HCEC 1CT (cell line): Measurements from ENCODE around the gene CD79A.

Experiments used
- DNase-seq: peaks from one replicate; pipeline ENCODE4 v3.0.0-alpha.2; 2017

The CD79A gene

DNA sequence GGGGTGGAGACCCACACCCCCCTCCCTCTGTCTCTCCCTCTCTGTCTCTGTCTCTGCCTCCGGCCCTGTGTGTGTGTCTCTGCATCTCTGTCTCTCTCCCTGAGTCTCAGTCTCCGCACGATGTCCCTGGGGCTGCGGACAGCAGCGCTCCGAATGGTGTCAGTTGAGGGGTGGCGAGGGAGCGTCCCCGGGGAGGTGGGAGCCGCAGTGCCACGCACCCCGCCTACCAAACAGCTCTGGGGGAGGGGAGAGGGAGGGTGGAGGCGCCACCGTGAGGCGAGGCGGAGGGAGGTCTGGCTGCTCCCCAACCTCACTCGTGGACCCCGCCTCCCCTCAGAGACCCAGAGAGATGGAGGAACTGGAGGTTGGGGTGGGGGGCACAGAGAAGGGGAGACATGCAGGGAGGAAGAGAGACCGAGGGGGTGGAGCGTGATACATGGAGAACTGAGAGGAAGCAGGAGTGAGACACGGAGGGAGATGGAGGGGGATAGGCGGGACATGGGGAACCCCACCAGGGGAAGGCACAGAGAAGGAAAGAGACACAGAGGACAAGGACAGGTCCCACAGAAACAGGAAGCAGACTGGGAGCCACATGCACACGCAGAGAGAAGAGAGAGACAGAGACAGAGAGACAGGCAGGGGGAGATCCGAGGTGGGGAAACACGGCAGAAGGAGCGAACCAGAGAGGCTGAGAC lies 44.0 kb downstream of the CD79A start:
- DNase-seq: no peak

DNA sequence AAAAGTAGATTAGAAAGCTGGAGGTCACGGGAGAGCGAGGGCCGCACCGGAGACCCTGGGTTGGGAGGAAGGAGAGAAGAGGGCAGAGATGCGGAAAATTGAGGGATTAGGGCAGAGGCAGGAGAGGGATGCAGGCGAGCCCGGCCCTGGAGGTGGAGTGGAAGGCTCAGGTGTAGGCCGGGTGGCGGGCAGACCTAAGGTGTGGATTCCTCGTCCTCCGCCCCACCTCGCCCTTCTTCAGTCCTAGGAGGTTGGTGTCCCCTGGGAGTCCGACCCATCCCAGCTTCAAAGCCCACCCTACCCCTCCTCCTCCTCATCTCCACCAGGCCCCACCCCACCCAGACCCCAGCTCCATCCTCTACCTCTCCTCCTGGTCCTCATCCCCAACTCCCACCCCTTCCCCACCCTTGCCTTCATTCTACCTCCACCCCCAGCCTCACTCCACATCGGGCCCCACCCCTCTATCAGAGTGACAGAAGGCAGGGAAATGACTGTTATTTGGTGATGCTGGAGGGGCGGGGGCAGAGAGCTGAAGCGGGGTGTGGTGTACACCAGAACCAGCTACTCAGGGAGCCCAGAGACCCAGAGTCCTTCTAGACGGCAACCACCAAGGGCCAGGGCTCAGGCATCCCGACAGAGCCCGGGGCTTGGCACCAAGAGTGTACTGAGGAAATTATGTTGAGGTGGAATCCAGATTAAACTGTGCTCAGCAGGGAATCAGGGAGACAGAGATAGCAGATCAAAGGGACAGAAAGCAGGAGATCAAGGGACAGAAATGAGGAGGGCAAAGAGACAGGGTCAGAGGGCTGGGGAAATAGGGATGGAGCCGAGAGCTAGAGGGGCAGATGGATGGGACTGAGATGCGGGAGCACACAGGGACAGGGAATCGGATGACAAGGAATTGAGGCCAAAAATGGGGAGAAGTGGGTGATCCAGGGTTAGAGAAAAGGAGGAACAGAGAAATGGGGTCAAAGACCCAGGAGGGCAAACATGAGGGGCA lies 44.8 kb downstream of the CD79A start:
- DNase-seq: no peak

DNA sequence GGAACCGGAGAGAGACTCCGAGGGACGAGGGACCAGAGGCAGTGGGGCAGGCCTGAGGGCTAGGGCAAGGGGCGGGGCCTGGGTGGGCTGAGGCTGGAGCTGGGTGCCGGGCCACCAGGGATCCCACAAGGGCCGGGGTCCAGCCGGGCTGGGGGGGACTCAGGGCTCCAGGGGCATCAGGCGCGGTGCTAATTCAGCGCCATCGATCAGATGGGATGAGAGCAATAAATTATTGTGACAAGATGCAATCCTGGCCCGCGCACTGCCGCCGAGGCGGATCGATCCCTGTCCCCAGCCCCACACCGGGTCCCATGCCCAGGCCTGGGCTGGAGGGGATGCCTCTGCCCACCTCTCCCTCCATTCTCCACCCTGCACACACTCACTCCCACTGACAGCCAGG lies 45.5 kb downstream of the CD79A start:
- DNase-seq: no peak

DNA sequence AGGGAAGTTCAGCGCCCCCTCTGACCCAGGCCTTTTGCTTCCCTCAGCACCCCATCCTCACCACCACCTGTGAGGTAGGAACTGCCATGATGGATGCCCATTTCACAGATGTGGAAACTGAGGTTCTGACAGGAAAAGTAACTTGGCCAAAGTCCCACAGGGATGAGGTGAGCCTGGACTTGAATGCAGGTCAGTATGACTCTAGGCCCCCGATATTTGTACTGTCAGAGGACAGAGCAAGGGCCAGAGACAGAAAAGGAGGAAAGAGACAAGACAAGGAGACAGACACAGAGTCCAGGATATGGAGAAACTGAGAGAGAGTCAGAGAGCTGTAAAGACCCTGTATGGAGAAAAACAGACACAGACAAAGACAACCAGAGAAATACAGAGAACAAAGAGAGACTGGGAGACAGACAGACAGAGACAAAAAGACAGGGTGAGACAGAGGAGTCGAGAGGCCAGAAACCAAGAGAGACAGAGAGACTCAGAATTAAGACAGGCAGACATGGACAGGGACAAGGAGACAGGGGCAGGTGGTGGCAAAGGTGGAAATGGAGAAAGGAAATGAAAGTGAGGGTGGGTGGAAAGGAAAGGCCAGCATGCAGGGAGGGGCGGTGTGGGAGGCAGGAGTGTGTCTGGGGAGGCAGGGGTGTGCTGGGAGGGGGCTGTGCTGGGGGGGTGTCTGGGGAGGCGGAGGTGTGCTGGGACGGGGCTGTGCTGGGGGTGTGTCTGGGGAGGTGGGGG lies 46.1 kb downstream of the CD79A start:
- no peak for DNase-seq

DNA sequence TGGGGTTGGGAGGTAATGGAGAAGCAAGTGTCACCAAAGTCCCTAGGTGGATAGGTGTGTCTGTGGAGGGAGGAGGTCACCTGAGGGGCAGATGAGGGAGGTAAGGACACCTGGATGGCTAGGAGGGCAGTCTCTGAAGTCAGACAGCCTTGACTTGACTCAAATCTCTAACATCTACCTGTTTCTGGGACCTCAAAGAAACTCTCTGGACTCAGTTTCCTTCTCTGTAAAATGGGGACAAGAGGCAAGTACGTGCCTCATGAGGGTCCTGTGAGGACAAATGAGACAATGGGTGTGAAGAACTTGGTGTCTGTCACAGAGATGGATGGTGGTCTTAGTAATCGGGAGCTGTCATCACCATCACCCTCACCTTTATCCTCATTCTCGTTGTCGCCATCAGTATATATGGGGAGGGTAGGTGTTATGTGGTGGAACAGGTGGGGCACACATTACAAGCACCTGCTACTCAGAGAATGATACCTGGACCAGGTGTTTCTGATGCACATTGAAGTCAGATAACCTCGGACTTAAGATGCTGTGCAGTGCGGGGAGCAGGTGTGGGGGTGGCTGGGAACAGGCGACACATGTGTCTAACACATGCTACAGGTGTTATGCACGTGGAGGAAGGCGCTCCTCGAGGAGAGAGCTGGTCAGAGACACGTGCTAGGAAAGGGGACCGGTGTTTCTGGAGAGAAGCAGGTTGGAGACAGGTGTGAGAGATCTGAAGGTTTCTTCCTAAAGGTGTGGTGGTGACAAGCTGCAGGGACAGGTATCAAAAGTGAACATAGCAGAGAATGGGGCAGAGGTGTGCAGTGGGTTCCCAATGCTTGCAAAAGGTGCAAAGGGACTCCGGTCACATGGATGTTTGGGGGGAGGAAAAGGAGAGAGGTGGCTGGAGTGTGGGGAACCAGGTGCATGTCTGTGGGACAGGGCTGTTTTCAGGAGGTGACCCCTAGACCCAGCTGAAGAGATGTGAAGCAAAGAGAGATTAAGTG lies 47.4 kb downstream of the CD79A start:
- DNase-seq: no peak

DNA sequence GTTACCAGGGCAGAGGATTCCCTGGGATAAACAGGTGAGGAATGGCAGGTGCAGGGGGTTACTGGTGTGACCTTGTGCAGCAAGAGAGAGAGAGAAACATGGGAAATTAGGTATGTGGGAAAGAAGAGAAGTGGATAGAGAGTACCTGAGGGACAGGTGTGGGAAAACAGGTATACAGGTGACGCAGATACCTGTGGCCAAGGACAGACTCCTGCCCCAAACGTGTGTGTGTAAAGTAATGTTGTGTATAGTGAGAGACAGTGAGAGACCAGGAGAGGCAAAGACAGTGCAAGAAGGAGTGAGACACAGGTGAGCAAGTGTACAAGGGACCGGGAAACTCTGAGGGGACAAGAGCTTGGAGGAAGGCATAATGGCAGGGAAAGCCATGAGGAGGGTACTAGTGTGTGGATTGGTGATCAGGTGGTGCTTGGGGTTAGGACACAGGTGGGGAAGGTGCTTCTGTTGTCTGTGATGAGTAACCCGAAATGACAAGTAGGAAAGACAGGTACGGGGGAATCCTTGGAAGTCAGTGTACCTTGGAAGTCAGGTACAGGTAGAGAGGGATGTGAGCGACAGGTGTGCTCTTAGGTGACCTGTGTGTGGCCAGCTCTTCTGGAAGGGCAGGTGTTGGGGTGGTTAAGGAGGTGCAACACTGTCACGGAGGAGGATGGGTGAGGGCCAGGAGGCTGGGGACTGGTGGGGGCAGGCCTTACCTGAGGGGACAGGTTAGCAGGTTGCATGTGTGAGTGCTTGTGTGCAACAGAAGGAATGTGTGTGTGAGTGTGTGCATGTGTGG lies 48.3 kb downstream of the CD79A start:
- no peak for DNase-seq

DNA sequence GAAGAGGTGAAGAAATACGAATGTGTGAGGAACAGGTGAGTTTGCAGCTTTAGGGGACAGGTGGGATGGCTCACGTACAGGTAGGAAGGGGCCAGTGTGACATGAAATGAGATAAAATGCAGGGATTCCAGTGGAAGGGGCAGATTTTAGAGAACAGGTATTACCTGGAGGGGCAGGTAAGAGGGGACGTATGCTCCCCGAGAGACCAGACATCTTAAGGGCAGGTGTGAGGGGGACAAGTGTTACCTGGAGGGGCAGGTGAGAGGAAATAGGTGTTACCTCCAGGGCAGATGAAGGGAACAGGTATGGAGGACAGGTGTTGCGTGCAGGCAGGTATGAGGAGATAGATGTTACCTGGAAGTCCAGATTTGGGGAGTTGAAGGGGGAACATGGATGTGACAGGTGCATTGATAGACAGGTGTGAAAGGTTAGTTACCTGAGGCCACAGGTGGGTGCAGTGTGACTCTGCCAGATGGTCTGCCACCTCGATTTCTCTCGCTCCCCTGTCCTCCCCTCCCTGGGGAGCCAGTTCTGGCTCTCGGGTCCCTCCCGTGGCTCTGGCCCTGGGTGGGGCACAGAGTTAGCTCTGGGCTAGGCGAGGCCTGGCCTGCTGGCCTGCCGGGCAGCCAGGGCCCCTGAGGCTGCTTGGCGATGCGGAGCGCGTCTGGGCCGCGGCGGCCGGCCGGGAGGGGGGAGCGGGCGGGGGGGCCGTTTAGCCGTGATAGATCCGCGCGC lies 49.1 kb downstream of the CD79A start:
- DNase-seq: no peak

DNA sequence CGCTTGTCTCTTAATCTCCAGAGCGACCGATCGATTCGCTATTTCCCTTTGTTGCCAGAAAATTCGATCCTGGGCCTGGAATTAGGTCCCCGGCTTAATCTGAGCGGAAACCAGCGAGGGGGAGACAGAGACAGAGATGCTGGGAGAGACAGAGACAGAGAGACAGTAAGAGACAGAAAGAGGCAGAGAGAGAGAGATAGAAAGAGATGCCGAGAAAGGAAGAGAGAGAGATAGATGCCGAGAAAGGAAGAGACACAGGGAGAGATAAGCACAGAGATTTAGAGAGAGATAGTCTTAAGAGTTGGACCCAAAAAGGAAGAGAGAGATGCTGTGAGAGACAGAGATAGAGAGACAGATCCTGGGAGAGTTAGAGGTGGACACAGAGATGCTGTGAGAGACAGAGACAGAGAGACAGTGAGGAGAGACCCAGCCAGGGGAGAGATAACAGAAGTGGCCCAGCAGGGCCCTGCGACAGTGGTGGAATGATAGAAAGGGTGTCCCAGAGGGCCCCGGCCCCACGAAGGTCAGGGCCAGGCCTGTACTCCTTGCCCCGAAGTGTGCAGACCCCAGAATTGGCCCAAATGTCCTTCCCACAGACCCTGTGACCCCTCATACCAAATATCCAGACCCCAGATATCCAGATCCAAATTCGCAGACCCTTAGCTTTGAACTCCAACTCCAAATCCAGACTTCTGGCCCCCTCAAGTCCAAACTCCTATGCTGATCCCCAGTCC lies 49.9 kb downstream of the CD79A start:
- DNase-seq: no peak

DNA sequence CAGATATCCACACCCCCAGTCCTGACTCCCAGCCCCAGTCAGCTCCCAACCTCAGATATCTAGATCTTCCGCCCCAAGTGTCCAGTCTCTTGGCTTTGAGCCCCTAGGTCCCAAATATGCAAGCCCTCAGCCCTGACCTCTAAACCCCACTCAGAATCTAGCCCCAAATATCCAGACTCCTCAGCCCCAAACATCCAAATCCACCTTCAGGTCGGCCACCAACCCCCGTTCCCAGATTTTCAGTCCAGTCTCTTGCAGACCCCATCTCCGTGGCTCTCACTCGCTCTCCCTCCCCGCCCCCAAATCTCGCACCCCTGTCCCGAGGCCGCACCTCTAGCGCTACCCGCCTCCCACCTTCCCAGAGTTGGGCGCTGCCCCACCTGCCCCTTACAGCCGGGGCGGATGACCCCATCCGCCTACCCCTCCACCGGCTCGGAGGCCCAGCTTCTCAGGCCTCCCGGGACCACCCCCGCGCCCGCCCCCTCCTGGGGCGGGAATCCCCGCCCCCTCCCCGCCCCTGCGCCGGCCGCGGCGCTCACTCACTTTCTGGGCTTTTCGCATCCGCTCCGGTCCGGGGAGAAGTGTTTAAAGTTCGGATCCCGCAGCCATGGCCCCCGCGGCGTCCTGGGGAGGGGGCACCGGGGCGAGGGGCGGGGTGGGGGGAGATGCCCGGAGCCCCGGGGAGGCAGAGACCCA lies 50.6 kb downstream of the CD79A start:
- no peak for DNase-seq

DNA sequence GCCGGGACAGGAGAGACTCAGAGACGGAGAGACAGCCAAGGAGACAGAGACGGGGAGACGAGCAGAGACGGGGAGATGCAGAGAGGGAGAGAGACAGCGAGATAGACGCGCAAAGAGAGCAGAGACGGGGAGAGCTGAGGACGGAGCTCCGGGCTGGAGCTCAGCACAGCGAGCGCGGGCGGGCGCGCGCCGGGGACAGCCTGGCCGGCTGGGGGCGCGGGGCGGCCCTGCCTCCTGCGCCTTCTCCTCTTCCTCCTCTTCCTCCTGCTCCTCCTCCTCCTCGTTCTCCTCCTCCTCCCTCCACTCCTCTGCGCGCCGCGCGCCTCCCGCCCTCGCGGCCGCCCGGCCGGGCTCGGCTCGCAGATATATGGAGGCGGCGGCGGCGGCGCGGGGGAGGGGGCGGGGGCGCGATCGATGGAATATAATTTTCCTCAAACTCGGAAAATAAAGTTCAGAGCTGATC lies 51.2 kb downstream of the CD79A start, which contains the start of gene ERFL:
Gene ERFL, minus strand, starts transcription at position 229 of the 463 bp plus-strand sequence. CDS start 15,530 bp downstream, outside the sequence.
- no peak for DNase-seq

DNA sequence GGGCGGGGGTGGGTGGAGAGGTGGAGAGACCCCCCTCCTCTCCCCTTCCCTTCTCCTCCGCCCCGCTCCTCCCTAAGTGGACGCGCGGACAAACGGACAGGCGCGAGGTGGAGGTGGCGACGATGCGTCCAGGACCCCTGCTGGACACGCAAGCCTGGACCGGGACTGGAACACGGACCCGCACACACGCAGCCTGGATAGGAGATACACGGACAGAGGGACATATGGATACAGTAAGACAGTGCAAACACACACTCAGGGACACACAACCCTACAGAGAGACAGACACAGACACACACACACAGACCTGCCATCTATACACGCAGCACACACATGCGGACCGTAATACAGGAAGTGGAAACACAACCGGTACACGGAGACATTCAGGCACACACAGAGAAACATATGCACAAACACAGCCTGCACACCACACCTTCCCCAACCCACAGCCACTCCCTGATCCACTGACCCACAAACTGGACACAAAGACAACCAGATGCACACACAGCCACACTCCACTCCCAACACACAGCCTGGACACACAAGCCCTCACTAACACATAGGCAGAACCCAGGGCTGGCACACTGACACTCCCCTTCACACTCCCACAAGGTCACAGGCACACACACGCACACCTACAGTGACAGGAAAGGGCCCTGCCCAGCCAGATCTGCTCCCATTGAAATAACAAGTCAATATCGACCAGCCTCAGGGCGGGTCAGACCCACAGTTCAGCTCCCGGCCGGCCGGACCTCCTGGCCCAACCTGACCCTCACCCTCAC lies 51.9 kb downstream of the CD79A start:
- DNase-seq: no peak

DNA sequence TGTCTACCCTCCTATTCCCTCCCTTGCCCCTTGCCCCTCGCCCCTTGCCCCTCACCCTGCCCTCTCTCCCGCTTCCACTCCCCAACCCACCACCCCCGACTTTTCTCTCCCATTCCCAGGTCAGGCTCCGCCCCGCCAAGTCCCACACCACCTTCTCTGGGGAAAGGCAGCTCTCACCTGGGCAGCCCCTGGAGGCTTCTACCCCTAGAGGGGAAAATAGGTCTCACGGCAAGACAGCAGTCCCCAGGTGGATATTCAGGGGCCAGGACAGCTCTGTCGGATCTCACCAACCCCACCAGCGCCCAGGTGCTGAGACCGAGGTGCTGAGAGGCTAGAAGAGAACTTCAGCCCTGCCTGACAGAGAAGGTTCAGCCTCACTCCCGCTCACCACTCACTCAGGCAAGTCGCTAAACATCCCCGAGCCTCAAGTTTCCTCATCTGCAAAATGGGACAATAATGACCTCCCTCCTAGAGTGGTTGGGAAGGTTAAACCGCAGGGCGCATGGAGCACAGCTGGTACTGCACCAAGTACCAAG lies 52.5 kb downstream of the CD79A start:
- no peak for DNase-seq

DNA sequence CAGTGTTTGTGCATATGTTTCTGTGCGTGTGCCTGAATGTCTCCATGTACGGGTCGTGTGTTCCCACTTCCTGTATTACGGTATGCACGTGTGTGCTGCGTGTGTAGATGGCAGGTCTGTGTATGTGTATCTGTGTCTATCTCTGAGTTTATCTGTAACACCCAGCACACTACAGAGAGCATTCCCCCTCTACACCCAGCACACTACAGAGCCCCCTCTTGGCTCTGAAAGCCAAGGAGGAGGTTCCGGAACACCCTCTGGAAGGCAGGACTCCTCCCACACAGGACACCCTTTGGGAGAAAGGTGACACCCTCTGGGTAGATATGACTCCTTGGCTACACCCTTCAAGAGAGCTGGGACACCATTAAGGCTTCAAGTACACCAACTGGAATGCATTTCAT lies 53.2 kb downstream of the CD79A start:
- no peak for DNase-seq
